Psoas muscle (tissue), 8 donors: ENCODE results near the gene ATL1. TPM values are rescaled to one million over a fixed set of nuclear protein-coding genes. Genes with fewer than 3 reads are reported as not detected.

Experiments used
- ATAC-seq, 4 donors: fragments of 200-7000 bp; cut with Tn5 transposase; one replicate each; pipeline ENCODE4 v1.9.1; 2020; ENCODE audit warnings: moderate library complexity in 3 of 4, mild to moderate bottlenecking in 2 of 4
- DNase-seq, 2 donors: peaks; one replicate each; pipeline ENCODE4 v3.0.0-alpha.2; 2020
- H3K27ac ChIP-seq: fragments of 200-600 bp; one replicate; pipeline ENCODE4 v1.8.0; 2022
- H3K27me3 ChIP-seq, 3 donors: fragments of 200-600 bp in 1 of 3; one replicate each; pipeline versions ENCODE4 v1.6.1 to v1.8.0; 2013 to 2022; ENCODE audit warnings: low read length in 2 of 3, mild to moderate bottlenecking in 2 of 3, moderate library complexity in 1 of 3; ENCODE audit not compliant: insufficient read depth in 3 of 3
- H3K36me3 ChIP-seq, 2 donors: fragments of 200-600 bp in 1 of 2; one replicate each; pipeline versions ENCODE4 v1.6.1 to v1.8.0; 2013 to 2022; ENCODE audit warnings: low read depth in 1 of 2, mild to moderate bottlenecking in 1 of 2, moderate library complexity in 1 of 2; ENCODE audit not compliant: insufficient read depth in 1 of 2
- H3K4me1 ChIP-seq: fragments of 200-600 bp; one replicate; pipeline ENCODE4 v1.8.0; 2022
- H3K4me3 ChIP-seq: fragments of 200-600 bp; one replicate; pipeline ENCODE4 v1.8.0; 2022; ENCODE audit warnings: mild to moderate bottlenecking
- H3K9me3 ChIP-seq: fragments of 200-600 bp; one replicate; pipeline ENCODE4 v1.8.0; 2022
- CTCF ChIP-seq: fragments of 200-600 bp; IDR thresholded peaks from one replicate; pipeline ENCODE4 v1.8.0; 2022; ENCODE audit warnings: antibody characterized with exemption
- WGBS, 3 donors: extraction: QIAGEN DNeasy Blood & Tissue Kit; methylation state at CpG; one replicate each; pipeline versions ENCODE4 v1.1.6 to v1.1.7; 2013; 5-methylcytosine and 5-hydroxymethylcytosine counted together
- intact Hi-C, 2 donors: fragments of 100-400 bp; cut with DNase I; formaldehyde crosslinking; loops; one replicate each; pipeline versions ENCODE4 v1.11.0 to v1.14.2; 2022
- polyA plus RNA-seq, 3 donors: library from polyadenylated mRNA; stranded (reverse); fragments of 200-250 nt; gene quantifications; one replicate each; pipeline ENCODE4 v1.2.3, GENCODE V29; 2013
- total RNA-seq, 4 donors: library from RNA; stranded (reverse); fragmentation: NEBNext Ultra II Directional in 2 of 4; extraction: Animal tissue kit (Norgen Biotek cat#: 25700) in 2 of 4; gene quantifications; one replicate each; pipeline versions ENCODE4 v1.2.1 to v1.2.4, GENCODE V29; 2021 to 2023
- donor health status: healthy with polysubstance abuse.
- donor health status: DM: no; HTN: no; CAD: no; lungs with moderate emphysema.
- donor health status: Bipolar disorder and iron deficiency.
- donor health status: healthy.
- donor health status: DM: yes; HTN: yes; CAD: no.
- donor health status: DM: no; HTN: no; CAD: no.
- donor health status: DM: no; HTN: no; CAD: no.
- donor health status: DM: yes; HTN: yes; CAD: no.

Gene ATL1
- total and polyA plus RNA-seq, 7 donors = 0.43 to 1.4 (median 0.64) TPM

GRCh38 chr14:50666772-50667683 is 107.1 kb downstream of the ATL1 start:
- WGBS, 3 donors = 1 to 2% (median 2%) methylated on average over 20 of the region's 20 CpGs
- Histone ChIP-seq H3K36me3 (peaks cover 0 to 15% of the 10 kb centered on the region in 2 donors), H3K4me3 (peak overlapping the region; percentile 87), H3K27me3 (no peaks in the 10 kb centered on the region), H3K9me3 (no peaks in the 10 kb centered on the region), H3K27ac (peak overlapping the region; percentile 97), H3K4me1 (peaks cover 12% of the 10 kb centered on the region)
- intact Hi-C loops = loop anchor here (5.0 to 10.0 kb wide), 2 partner anchors 58 to 65 kb away; no protein-coding TSS in a partner anchor
- TF ChIP-seq CTCF = no peak
- peak in 1 of 2 donors; percentile 21 for DNase-seq
- peak in 3 of 4 donors; percentile 26 to 61 (median 32) for ATAC-seq

- Histone ChIP-seq H3K4me3 (peak overlapping the region; percentile 87), H3K27me3 (no peaks in the 10 kb centered on the region), H3K36me3 (peaks cover 0 to 15% of the 10 kb centered on the region in 2 donors), H3K27ac (peak overlapping the region; percentile 97), H3K4me1 (peaks cover 12% of the 10 kb centered on the region), H3K9me3 (no peaks in the 10 kb centered on the region)
- intact Hi-C loops = loop anchor here (5.0 to 10.0 kb wide), 2 partner anchors 57 to 65 kb away; no protein-coding TSS in a partner anchor
- no peak for DNase-seq
- no peak for TF ChIP-seq CTCF
- ATAC-seq = peak; percentile 30 to 47 (median 38)
- 0 to 1% (median 0%) methylated on average over 18 to 25 of the region's 25 CpGs for WGBS, 3 donors
Measured at GRCh38 chr14:50667684-50667995, 107.7 kb downstream of the ATL1 start.

GRCh38 chr14:50667996-50668825 is 108.3 kb downstream of the ATL1 start, which contains the start of gene SAV1:
SAV1 (minus strand) TSS chr14:50668306; CDS start chr14:50667967, 339 bp downstream.
- H3K4me3 ChIP-seq = peak within 1 kb of the TSS; percentile 87
- H3K9me3 ChIP-seq = no peaks in the 10 kb centered on the region
- 0% methylated on average over 58 to 92 of the region's 92 CpGs for WGBS, 3 donors

GRCh38 chr14:50668826-50669143 is 108.8 kb downstream of the ATL1 start:
- intact Hi-C loops = loop anchor here (5.0 to 10.0 kb wide), 2 partner anchors 56 to 66 kb away; no protein-coding TSS in a partner anchor
- H3K9me3 ChIP-seq = no peaks in the 10 kb centered on the region
- WGBS, 3 donors = 10 to 11% (median 11%) methylated on average over 6 of the region's 6 CpGs
- peak overlapping the region; percentile 97 for H3K27ac ChIP-seq
- peaks cover 0 to 12% of the 10 kb centered on the region in 2 donors for H3K36me3 ChIP-seq
- no peak for ATAC-seq
- no peak for DNase-seq
- TF ChIP-seq CTCF = no peak
- no peaks in the 10 kb centered on the region for H3K27me3 ChIP-seq
- peaks cover 12% of the 10 kb centered on the region for H3K4me1 ChIP-seq
- H3K4me3 ChIP-seq = peak overlapping the region; percentile 87

More at GRCh38 chr14:50667996-50668825, 108.3 kb downstream of the ATL1 start, which contains the start of gene SAV1:
- Histone ChIP-seq H3K36me3 (peaks cover 0 to 15% of the 10 kb centered on the region in 2 donors), H3K27ac (peak within 1 kb of the TSS; percentile 97), H3K4me1 (peaks cover 12% of the 10 kb centered on the region), H3K27me3 (no peaks in the 10 kb centered on the region)
- ATAC-seq = peak; percentile 94 to 95 (median 95)
- intact Hi-C loops = loop anchor here (5.0 to 10.0 kb wide), 2 partner anchors 57 to 66 kb away; no protein-coding TSS in a partner anchor
- TF ChIP-seq CTCF = no peak
- DNase-seq = peak; percentile 86 to 91
